ENCODE measurements around the gene FRMPD4. TPM values are rescaled to one million over a fixed set of nuclear protein-coding genes. Genes with fewer than 3 reads are reported as not detected.

Gene FRMPD4
- total RNA-seq, 1 donor from 2014 or later = 0.54 TPM

- Histone ChIP-seq H3K27me3 (ENCODE audit: insufficient read depth, low read length) (no peaks in the 10 kb centered on the region), H3K79me2 (ENCODE audit: insufficient read depth, low read length) (no peaks in the 10 kb centered on the region), H4K20me1 (ENCODE audit: insufficient read depth, low read length) (no peaks in the 10 kb centered on the region), H3K4me2 (ENCODE audit: low read length) (peak overlapping the region; percentile 30), H3K27ac (ENCODE audit: low read depth, low read length) (peak overlapping the region; percentile 66), H3K36me3 (ENCODE audit: insufficient read depth, low read length) (no peaks in the 10 kb centered on the region), H2AFZ (ENCODE audit: low read depth, low read length) (no peak overlapping the region), H3K4me3 (ENCODE audit: insufficient read depth, low read depth, low read length) (no peak overlapping the region), H3K4me1 (ENCODE audit: insufficient read depth, low read length) (peaks cover 8% of the 10 kb centered on the region), H3K9me3 (ENCODE audit: insufficient read depth, low read depth, low read length) (no peaks in the 10 kb centered on the region), H3K9ac (ENCODE audit: low read length) (no peak overlapping the region)
- H3K27ac Mint-ChIP-seq (ENCODE audit: unreplicated experiment) = peak overlapping the region; percentile 34
- no peaks in the 10 kb centered on the region for H3K27me3 Mint-ChIP-seq (ENCODE audit: low read depth, unreplicated experiment)
- peak; percentile 12 for DNase-seq (ENCODE audit: low read depth)
- no peak overlapping the region for H3K4me3 Mint-ChIP-seq (ENCODE audit: unreplicated experiment)
- FAIRE-seq = no peak
- peaks cover 1% of the 10 kb centered on the region for H3K9me3 Mint-ChIP-seq (ENCODE audit: unreplicated experiment)
- H3K36me3 Mint-ChIP-seq (ENCODE audit: low read depth, unreplicated experiment) = no peaks in the 10 kb centered on the region
- no peak for TF ChIP-seq EZH2 (IDR thresholded peaks at IDR 0.05; ENCODE audit: insufficient read depth, low read length)
- TF ChIP-seq CTCF (IDR thresholded peaks at IDR 0.05; ENCODE audit: insufficient read depth, low read depth, low read length) = no peak
- H3K4me1 Mint-ChIP-seq (ENCODE audit: low read depth, unreplicated experiment) = peaks cover 2% of the 10 kb centered on the region
Measured at GRCh38 chrX:12446342-12447075, 308.2 kb downstream of the FRMPD4 start.

DNA sequence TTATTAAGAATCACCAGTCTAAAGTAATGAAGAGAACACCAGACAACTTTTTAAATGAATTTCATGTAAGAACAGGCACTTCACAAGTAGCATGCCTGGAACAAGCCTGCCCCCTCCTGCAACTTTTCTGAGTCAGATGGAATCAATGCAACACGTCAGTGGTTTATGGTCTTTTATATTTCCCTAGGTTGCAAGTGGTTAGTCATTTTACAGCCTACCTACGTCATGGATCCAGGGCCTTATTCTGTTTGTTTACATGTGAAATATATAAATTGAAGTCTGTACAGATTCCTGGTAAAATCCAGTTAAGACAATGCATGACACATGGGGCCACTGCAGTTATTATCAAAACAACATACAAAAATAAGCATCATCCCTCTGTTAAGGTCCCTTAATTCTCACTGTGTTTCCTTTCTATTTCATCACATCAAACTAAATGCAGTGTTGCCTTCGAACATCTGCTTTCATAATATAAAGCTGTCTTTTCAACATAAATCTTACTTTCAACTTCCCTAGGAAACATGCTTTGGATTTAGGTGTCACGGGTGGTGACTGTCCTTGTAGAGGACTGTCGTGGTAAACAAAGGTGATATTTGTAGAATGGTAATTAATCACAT, 309.3 kb downstream of the FRMPD4 start:
- Mint-ChIP-seq H3K36me3 (ENCODE audit: low read depth, unreplicated experiment) (no peaks in the 10 kb centered on the region), H3K9me3 (ENCODE audit: unreplicated experiment) (peaks cover 1% of the 10 kb centered on the region), H3K27me3 (ENCODE audit: low read depth, unreplicated experiment) (no peaks in the 10 kb centered on the region), H3K27ac (ENCODE audit: unreplicated experiment) (no peak overlapping the region), H3K4me1 (ENCODE audit: low read depth, unreplicated experiment) (no peaks in the 10 kb centered on the region), H3K4me3 (ENCODE audit: unreplicated experiment) (no peak overlapping the region)
- Histone ChIP-seq H4K20me1 (ENCODE audit: insufficient read depth, low read length) (no peaks in the 10 kb centered on the region), H3K4me3 (ENCODE audit: insufficient read depth, low read depth, low read length) (no peak overlapping the region), H3K4me1 (ENCODE audit: insufficient read depth, low read length) (peaks cover 3% of the 10 kb centered on the region), H3K79me2 (ENCODE audit: insufficient read depth, low read length) (no peaks in the 10 kb centered on the region), H3K9ac (ENCODE audit: low read length) (peak overlapping the region; percentile 38), H3K9me3 (ENCODE audit: insufficient read depth, low read depth, low read length) (no peaks in the 10 kb centered on the region), H3K36me3 (ENCODE audit: insufficient read depth, low read length) (no peaks in the 10 kb centered on the region), H3K27me3 (ENCODE audit: insufficient read depth, low read length) (no peaks in the 10 kb centered on the region), H2AFZ (ENCODE audit: low read depth, low read length) (no peak overlapping the region), H3K27ac (ENCODE audit: low read depth, low read length) (peak overlapping the region; percentile 66), H3K4me2 (ENCODE audit: low read length) (peak overlapping the region; percentile 30)
- DNase-seq (ENCODE audit: low read depth) (peak; percentile 76), FAIRE-seq (peak; percentile 56)
- no peak for TF ChIP-seq EZH2 (IDR thresholded peaks at IDR 0.05; ENCODE audit: insufficient read depth, low read length)
- TF ChIP-seq CTCF (IDR thresholded peaks at IDR 0.05; ENCODE audit: insufficient read depth, low read depth, low read length) = peak; percentile 13

DNA sequence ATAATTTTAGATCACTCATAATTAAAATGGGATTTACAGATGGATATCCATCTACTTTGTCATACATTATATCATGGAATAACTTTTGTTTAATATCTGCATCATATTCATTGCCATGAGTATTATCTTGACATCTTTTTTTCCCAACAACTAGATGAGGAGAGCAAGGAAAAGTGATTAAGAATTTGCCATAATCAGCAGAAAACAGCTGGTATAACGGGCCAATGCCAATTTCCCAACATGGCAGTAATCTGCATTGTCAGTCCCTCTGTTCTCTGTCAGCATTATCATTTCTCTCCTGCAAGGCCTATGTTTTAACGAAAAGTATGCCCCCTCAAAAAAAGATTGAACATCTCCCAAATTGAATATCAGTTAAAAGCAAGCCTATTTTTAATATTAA, 314.0 kb downstream of the FRMPD4 start:
- H3K4me1 Mint-ChIP-seq (ENCODE audit: low read depth, unreplicated experiment) = no peaks in the 10 kb centered on the region
- Histone ChIP-seq H4K20me1 (ENCODE audit: insufficient read depth, low read length) (no peaks in the 10 kb centered on the region), H3K4me1 (ENCODE audit: insufficient read depth, low read length) (peaks cover under 1% of the 10 kb centered on the region), H2AFZ (ENCODE audit: low read depth, low read length) (no peak overlapping the region), H3K4me2 (ENCODE audit: low read length) (no peak overlapping the region), H3K27me3 (ENCODE audit: insufficient read depth, low read length) (no peaks in the 10 kb centered on the region), H3K79me2 (ENCODE audit: insufficient read depth, low read length) (no peaks in the 10 kb centered on the region), H3K27ac (ENCODE audit: low read depth, low read length) (no peak overlapping the region), H3K9me3 (ENCODE audit: insufficient read depth, low read depth, low read length) (no peaks in the 10 kb centered on the region), H3K4me3 (ENCODE audit: insufficient read depth, low read depth, low read length) (no peak overlapping the region), H3K9ac (ENCODE audit: low read length) (no peak overlapping the region), H3K36me3 (ENCODE audit: insufficient read depth, low read length) (no peaks in the 10 kb centered on the region)
- H3K4me3 Mint-ChIP-seq (ENCODE audit: unreplicated experiment) = no peak overlapping the region
- H3K27me3 Mint-ChIP-seq (ENCODE audit: low read depth, unreplicated experiment) = no peaks in the 10 kb centered on the region
- DNase-seq (ENCODE audit: low read depth) (no peak), FAIRE-seq (no peak)
- no peak overlapping the region for H3K27ac Mint-ChIP-seq (ENCODE audit: unreplicated experiment)
- H3K9me3 Mint-ChIP-seq (ENCODE audit: unreplicated experiment) = no peaks in the 10 kb centered on the region
- H3K36me3 Mint-ChIP-seq (ENCODE audit: low read depth, unreplicated experiment) = no peaks in the 10 kb centered on the region
- TF ChIP-seq EZH2 (IDR thresholded peaks at IDR 0.05; ENCODE audit: insufficient read depth, low read length) (no peak), CTCF (IDR thresholded peaks at IDR 0.05; ENCODE audit: insufficient read depth, low read depth, low read length) (no peak)

Measured in astrocyte (in vitro differentiated cells and primary cell).